Testis (tissue), 2 donors: ENCODE data around the gene CDC27.

ENCODE experiments used
- CTCF ChIP-seq, 3 experiments: fragments of 450-650 bp in 2 of 3; fragments of 200-600 bp in 1 of 3; sonication (generic) in 1 of 3; IDR thresholded peaks; one replicate each; pipeline ENCODE4 v1.5.1; 2016 to 2019; ENCODE audit warnings: antibody characterized with exemption in 3 of 3, mild to moderate bottlenecking in 2 of 3, moderate library complexity in 1 of 3
- POLR2A ChIP-seq: fragments of 450-650 bp; IDR thresholded peaks from one replicate; pipeline ENCODE4 v1.6.1; 2017; ENCODE audit warnings: antibody characterized with exemption, mild to moderate bottlenecking, moderate library complexity

- TF ChIP-seq CTCF (IDR thresholded peaks at IDR 0.05) (no peak), POLR2A (no peak)
These were observed 21.0 kb upstream of the CDC27 start for GRCh38 chr17:47210105-47210504.
